Stimulated activated CD4-positive, alpha-beta T cell treated with anti-CD3 and anti-CD28 coated beads, Interleukin-2, amount 100 ng/mL, for 4 hours (primary cell): ENCODE data around the gene MYL11.
"Not testable (repeated sequence)": the region's sequence is repeated elsewhere in the genome, so short reads cannot be mapped to it uniquely, and the experiment has no call there.

Experiments
- DNase-seq: peaks from one replicate; pipeline ENCODE4 v3.0.0-alpha.2; 2020; ENCODE audit warnings: low read depth

Gene MYL11

GRCh38 chr16:30374538-30374937, at the start of gene MYL11:
Gene MYL11 (plus strand): TSS chr16:30374802. CDS start chr16:30374858, 56 bp downstream.
- no peak for DNase-seq

DNA sequence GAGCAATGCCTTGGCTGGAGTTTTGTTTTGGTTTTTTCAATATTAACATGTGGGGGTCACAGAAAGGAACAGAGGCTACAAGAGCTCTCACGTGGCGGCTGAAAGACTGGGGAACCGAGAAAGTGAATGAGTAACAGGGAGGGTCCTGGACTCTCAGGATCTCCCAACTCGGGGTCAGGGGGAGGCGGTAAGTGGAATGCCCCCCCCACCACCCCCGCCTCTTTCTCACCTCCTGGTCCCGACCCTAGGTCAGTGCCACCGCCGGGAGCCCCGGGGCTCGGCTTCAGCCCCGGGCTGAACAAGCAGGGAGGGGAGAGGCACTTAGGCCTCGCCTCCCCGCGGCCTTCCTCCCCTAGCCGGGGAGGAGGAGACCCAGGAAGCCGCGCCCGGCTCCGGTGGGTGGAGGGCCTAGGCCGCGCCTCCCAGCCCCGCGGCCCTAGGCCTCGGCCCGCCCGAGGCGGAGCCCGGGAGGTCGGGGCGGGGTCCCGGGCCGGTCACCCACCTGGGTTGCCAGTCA, 40.1 kb upstream of the MYL11 start:
- DNase-seq, result peak; percentile 76

DNA sequence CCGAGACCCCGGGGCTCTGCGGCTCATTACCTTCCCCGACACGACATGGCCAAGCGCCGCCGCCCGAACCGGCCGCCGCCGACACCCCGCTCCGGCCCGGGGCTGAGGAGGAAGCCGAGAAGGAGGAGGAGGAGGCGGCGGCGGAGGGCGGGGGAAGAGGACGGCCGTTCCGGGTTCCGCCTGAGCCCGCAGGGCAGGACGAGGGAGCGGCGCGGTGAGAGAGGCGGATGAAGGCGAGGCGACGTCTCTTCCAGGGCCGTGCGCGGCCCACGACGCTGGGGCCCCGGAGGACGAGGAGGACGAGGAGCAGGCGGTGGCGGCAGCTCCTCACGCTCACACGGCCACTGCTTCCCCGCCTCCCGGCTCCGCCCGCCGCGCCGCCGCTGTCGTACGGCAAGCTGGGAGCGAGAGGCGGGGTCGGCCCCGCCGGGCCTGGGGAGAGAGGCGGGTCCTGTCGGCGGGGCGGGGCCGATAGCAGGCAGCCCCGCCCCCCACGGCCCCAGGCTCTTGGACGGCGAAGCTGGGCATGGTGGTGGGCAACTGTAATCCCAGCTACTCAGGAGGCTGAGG, 39.5 kb upstream of the MYL11 start:
- peak; percentile 79 for DNase-seq

- DNase-seq, result no peak
These were observed 38.8 kb upstream of the MYL11 start for GRCh38 chr16:30335598-30336474.

- DNase-seq, result not testable (repeated sequence)
These were observed 36.6 kb upstream of the MYL11 start for GRCh38 chr16:30337964-30338357.

GRCh38 chr16:30338715-30339114, 35.9 kb upstream of the MYL11 start:
- not testable (repeated sequence) for DNase-seq

DNA sequence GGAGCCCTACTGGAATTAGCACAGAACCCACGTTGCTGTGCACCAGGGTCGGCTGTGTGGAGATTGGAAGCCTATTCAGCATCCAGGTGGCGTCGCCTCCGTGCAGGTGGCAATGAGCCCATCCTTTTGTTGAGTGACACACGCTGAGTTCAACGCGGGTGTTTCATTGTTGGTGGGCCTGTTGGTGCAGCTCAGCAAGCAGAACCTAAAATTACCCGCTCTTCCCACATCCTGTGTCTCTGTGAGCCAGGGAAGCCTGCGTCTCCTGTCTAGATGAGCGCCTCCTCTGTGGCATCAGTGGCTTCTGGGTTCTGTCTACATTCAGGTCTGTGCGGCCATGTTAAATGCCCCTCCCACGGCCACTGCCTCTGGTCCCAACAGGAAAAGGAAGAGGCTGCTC, 34.0 kb upstream of the MYL11 start:
- no peak for DNase-seq

DNA sequence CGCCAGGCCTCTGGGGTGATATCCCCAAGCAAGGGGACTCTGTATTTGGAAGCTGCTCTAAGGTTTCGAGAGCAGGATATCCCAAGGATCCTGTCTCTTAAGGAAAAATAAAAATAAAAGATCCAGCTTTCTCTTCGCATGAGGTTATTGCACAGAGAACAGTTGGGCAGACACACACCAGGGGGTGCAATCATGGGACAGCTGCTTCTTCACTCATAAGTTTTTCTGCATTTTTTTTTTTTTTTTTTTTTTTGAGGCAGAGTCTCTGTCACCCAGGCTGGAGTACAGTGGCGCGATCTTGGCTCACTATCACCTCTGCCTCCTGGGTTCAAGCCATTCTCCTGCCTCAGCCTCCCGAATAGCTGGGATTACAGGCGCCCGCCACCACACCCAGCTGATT, 32.6 kb upstream of the MYL11 start:
- not testable (repeated sequence) for DNase-seq

DNA sequence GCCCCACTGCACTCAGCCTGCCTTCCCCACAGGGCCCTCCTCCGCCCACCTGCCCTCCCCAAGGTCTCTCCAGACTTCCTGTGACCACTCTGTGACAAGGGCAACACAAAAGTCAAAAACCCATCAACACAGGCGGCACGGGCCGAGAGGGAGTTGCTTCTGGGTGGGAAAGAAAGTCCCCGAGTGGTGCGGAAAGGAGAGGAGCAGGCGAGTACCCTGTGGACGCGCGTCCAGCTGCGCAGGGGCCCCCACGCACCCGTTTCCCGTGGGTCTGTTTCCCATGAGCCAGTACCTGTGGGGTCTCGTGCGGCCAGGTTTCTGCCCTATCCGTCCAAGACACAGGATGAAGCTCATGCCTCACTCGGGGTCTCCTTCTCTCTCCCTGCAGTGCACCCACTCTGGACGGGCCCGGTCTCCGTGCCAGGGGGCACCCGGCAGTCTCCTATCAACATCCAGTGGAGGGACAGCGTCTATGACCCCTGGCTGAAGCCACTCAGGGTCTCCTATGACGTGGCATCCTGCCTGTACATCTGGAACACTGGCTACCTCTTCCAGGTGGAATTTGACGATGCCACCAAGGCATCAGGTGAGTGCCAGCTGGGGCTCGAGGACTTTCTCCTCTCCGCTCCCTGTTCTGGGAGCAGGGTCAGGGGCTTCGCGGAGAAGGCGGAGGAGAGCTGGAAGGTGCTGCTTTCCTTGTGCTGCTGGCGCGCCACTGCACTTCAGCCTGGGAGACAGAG, 31.7 kb upstream of the MYL11 start:
- no peak for DNase-seq

DNA sequence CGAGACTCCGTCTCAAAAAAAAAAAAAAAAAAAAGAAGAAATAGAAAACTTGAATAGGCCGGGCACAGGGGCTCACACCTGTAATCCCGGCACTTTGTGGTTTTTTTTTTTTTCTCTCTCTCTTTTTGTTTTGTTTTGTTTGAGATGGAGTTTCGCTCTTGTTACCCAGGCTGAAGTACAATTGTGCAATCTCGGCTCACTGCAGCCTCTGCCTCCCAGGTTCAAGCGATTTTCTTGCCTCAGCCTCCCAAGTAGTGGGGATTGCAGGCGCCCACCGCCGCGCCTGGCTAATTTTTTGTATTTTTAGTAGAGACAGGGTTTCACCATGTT, 31.1 kb upstream of the MYL11 start:
- not testable (repeated sequence) for DNase-seq

GRCh38 chr16:30346286-30346685, 28.3 kb upstream of the MYL11 start:
- DNase-seq, result no peak

GRCh38 chr16:30348113-30348512, 26.5 kb upstream of the MYL11 start:
- DNase-seq, result no peak

DNA sequence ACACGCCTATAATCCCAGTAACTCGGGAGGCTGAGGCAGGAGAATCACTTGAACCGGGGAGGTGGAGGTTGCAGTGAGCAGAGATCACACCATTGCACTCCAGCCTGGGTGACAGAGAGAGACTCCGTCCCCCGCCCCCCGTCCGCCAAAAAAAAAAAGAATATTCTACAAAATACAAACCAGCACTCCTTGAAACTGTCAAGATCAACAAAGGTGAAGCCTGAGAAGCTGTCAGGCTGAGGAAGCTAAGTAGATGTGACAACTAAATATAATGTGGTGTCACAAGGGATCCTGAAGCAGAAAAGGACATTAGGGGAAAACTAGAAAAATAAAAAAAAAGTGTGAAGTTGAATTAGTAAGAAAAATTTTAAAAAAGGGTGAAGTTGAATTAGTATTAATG, 25.7 kb upstream of the MYL11 start:
- DNase-seq, result no peak

DNA sequence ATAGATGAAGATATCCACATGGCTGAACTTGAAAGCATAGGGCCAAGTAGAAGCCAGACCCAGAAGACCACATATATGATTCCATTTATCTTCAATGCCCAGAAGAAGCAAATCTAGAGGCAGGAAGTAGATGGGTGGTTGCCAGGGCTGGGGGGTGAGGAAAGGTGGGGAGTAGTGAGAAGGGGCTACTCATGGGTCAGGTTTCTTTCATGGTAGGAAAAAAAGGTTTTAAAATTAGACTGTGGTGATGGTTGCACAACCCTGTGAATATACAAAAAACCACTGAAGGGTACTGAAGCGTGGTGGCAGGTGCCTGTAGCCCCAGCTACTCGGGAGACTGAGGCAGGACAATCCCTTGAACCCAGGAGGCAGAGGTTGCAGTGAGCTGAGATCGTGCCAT, 24.9 kb upstream of the MYL11 start:
- DNase-seq, result no peak

GRCh38 chr16:30350134-30350871, 24.3 kb upstream of the MYL11 start:
- DNase-seq, result no peak

- no peak for DNase-seq
These were observed 23.6 kb upstream of the MYL11 start for GRCh38 chr16:30351001-30351441.

DNA sequence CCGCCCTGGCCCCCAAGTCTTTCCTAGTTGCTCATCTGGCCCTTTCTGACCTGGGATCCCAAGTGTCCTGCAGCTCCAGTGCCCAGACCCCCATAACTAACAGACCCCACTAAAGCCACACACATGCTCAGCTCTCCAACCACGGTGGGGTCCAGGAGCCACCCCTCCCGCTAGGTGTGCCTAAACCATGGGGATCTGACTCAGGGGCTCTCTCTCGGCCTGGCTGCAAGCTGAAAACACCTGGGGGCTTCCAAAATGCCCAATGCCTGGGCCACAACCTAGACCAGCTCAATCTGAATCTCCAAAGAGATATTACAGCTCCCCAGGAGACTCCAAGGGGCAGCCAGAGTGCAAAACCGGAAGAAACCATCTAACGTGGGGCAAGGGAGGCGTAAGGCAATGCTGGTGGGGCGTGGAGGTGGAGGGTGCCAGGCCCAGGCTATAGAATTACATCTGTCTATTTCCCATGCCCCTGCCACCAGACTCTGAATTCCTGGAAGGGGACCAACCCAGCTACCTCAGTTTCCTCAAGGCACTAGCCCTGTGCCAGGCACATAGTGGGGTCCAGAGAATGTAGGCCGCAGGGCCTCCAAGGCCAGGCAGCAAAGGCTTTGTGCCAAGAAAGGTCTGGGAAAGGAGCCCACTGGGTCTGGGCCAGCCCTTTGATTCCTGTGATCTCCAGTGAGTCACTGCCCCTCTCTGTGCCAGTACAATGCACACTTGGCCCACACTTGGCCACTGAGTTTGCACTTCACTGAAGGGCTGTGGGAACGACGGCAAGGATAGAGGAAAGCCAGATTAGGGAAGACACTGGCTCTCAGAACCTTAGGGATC, 22.8 kb upstream of the MYL11 start:
- no peak for DNase-seq

- no peak for DNase-seq
These were observed 21.9 kb upstream of the MYL11 start for GRCh38 chr16:30352488-30353401.

GRCh38 chr16:30353438-30354129, 21.0 kb upstream of the MYL11 start:
- DNase-seq, result no peak
